GM23248 (cell line): ENCODE data around the gene S100PBP. TPM values are rescaled to one million over a fixed set of nuclear protein-coding genes. Genes with fewer than 3 reads are reported as not detected.
A peak's percentile ranks its signal among the peaks of the same experiment; 100 is the strongest.

Experiments
- DNase-seq: peaks from one replicate; pipeline ENCODE4 v3.0.0-alpha.2; 2015
- H2AFZ ChIP-seq: fragments of 200-600 bp; sonication (generic); 2 replicates; pipeline ENCODE4 v1.6.1; 2016; ENCODE audit warnings: antibody characterized with exemption
- H3F3A ChIP-seq: fragments of 200-600 bp; sonication (generic); 2 replicates; pipeline ENCODE4 v1.6.1; 2016; ENCODE audit warnings: mild to moderate bottlenecking, antibody characterized with exemption, mixed run types; ENCODE audit not compliant: insufficient read depth
- H3K27ac ChIP-seq: fragments of 200-600 bp; sonication (generic); 2 replicates; pipeline ENCODE4 v1.5.1; 2016; ENCODE audit warnings: mild to moderate bottlenecking
- H3K27me3 ChIP-seq: fragments of 200-600 bp; sonication (generic); replicated peaks from 2 replicates; pipeline ENCODE4 v1.6.1; 2016; ENCODE audit warnings: mild to moderate bottlenecking; ENCODE audit not compliant: insufficient read depth
- H3K36me3 ChIP-seq: fragments of 200-600 bp; sonication (generic); 2 replicates; pipeline ENCODE4 v1.6.1; 2016; ENCODE audit warnings: low read depth, mild to moderate bottlenecking
- H3K4me1 ChIP-seq: fragments of 200-600 bp; sonication (generic); 2 replicates; pipeline ENCODE4 v1.6.1; 2016; ENCODE audit warnings: mild to moderate bottlenecking; ENCODE audit not compliant: insufficient read depth
- H3K4me2 ChIP-seq: fragments of 200-600 bp; sonication (generic); one replicate; pipeline ENCODE4 v1.6.1; 2016; ENCODE audit warnings: mild to moderate bottlenecking; ENCODE audit not compliant: unreplicated experiment
- H3K4me3 ChIP-seq: fragments of 200-600 bp; sonication (generic); 2 replicates; pipeline ENCODE4 v1.5.1; 2016; ENCODE audit warnings: mild to moderate bottlenecking
- H3K79me2 ChIP-seq: fragments of 200-600 bp; sonication (generic); 2 replicates; pipeline ENCODE4 v1.6.1; 2016; ENCODE audit warnings: mild to moderate bottlenecking; ENCODE audit not compliant: insufficient read depth
- H3K9ac ChIP-seq: fragments of 200-600 bp; sonication (generic); 2 replicates; pipeline ENCODE4 v1.6.1; 2016; ENCODE audit warnings: mild to moderate bottlenecking
- H3K9me2 ChIP-seq: fragments of 200-600 bp; sonication (generic); 2 replicates; pipeline ENCODE4 v1.6.1; 2016; ENCODE audit warnings: mixed run types, mild to moderate bottlenecking, moderate library complexity; ENCODE audit not compliant: insufficient read depth
- H3K9me3 ChIP-seq: fragments of 200-600 bp; sonication (generic); one replicate; pipeline ENCODE4 v1.6.1; 2017; ENCODE audit warnings: low read depth
- H4K20me1 ChIP-seq: fragments of 200-600 bp; sonication (generic); 2 replicates; pipeline ENCODE4 v1.6.0; 2016; ENCODE audit not compliant: insufficient read depth
- EZH2 ChIP-seq: fragments of 200-600 bp; sonication (generic); IDR thresholded peaks from 2 replicates; pipeline ENCODE4 v1.6.1; 2018; ENCODE audit warnings: antibody characterized with exemption, mild to moderate bottlenecking; ENCODE audit not compliant: insufficient read depth, poor library complexity, severe bottlenecking
- EZH2phosphoT487 ChIP-seq: fragments of 200-600 bp; sonication (generic); IDR thresholded peaks from 2 replicates; pipeline ENCODE4 v1.6.1; 2018; ENCODE audit warnings: antibody characterized with exemption, moderate library complexity, mild to moderate bottlenecking, low read depth; ENCODE audit not compliant: insufficient read depth
- WGBS, 2 experiments: methylation state at CpG; one replicate each; pipeline ENCODE4 v1.1.6; 2015 to 2017; ENCODE audit warnings: low lambda C conversion rate in 2 of 2, low coverage in 1 of 2; ENCODE audit errors: missing lambda C conversion rate in 2 of 2; 5-methylcytosine and 5-hydroxymethylcytosine counted together
- in situ Hi-C: fragments of 300-500 bp; cut with MboI; formaldehyde crosslinking; loops from 2 replicates; pipeline ENCODE4 v1.15.0; 2020
- polyA plus RNA-seq: library from polyadenylated mRNA; unstranded; fragments of >200 nt; fragmentation: Nextera tagmentation; extraction: Ambion mirVana; gene quantifications from 2 replicates; pipeline ENCODE4 v1.2.1, GENCODE V29; 2016
- total RNA-seq: library from RNA; depleted of rRNA; stranded (reverse); fragments of >200 nt; shearing (Covaris generic); gene quantifications from 2 replicates; pipeline ENCODE4 v1.2.3, GENCODE V29; 2014

Gene S100PBP
- total and polyA plus RNA-seq, 2 experiments from 2014 or later, result 15.7 to 25.2 TPM

DNA sequence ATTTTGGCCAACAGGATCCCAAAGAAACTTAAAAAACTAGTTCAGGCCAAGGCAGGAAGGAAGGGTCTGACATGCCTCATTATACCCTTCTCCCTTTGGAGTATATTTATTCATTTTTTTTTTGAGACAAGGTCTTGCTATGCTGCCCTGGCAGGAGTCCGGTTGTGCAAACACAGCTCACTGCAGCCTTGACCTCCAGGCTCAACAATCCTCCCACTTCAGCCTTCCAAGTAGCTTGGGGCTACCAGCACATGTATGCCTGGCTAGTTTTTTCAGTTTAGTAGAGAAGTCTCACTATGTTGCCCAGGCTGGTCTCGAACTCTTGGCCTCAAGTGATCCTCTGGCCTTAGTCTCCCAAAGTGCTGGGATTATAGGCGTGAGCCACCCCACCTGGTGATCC is 5.5 kb upstream of the S100PBP start:
- H3F3A ChIP-seq, result peaks cover 13% of the 10 kb centered on the region; the same call in 1 of the 2 replicates
- TF ChIP-seq EZH2 (no peak), EZH2phosphoT487 (no peak)
- H3K9me2 ChIP-seq, result no peaks in the 10 kb centered on the region
- no peaks in the 10 kb centered on the region for H3K27me3 ChIP-seq
- H3K9me3 ChIP-seq, result no peaks in the 10 kb centered on the region
- DNase-seq, result no peak
- no peak overlapping the region for H3K4me2 ChIP-seq
- H3K79me2 ChIP-seq, result peaks cover 100% of the 10 kb centered on the region
- no peak overlapping the region for H3K27ac ChIP-seq
- no peak overlapping the region for H3K9ac ChIP-seq
- 94 to 95% methylated on average over 3 of the region's 3 CpGs for WGBS, 2 experiments
- in situ Hi-C loops, result no loop called here
- no peak overlapping the region for H3K4me3 ChIP-seq
- H2AFZ ChIP-seq, result no peak overlapping the region
- peaks cover 22% of the 10 kb centered on the region for H3K4me1 ChIP-seq
- peaks cover 9% of the 10 kb centered on the region; the same call in 1 of the 2 replicates for H4K20me1 ChIP-seq
- peaks cover 37% of the 10 kb centered on the region for H3K36me3 ChIP-seq

DNA sequence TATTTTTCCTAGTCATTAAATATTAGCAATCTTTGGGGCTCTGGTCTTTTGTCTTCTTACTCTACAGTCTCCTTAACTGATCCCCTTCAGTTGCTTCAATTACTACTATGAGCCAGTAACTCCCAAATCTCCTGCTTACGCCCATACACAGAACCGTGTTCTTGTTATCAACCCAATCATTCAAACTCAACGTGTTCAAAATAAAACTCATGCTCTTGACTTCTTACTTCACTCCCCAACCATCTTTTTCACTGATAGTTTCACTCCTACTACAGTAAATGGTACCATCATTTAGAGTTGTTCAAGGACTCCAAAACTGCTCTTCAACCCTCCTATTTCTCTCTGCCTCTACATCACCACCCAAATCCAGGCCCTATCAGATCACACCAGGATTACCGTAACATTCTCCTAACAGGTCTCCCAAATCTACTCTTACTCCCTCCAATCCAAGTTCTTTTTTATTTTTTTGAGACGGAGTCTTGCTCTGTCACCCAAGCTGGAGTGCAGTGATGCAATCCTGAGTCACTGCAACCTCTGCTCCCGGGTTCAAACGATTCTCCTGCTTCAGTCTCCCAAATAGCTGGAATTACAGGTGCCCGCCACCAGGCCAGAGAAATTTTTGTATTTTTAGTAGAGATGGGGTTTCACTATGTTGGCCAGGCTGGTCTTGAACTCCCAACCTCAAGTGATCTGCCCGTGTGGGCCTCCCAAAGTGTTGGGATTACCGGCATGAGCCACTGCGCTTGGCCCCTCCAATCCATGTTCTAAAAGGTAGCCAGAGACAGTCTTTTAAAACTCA is 3.3 kb upstream of the S100PBP start:
- DNase-seq, result peak; percentile 68
- Histone ChIP-seq H3K4me1 (peaks cover 28% of the 10 kb centered on the region), H3K4me2 (peak overlapping the region; percentile 100), H3K27me3 (no peaks in the 10 kb centered on the region), H3K27ac (peak overlapping the region; percentile 31), H3K9me2 (no peaks in the 10 kb centered on the region), H4K20me1 (peaks cover 4% of the 10 kb centered on the region; the same call in 1 of the 2 replicates), H3K9ac (no peak overlapping the region), H2AFZ (no peak overlapping the region), H3K9me3 (no peaks in the 10 kb centered on the region), H3K4me3 (peak overlapping the region; percentile 87), H3K79me2 (peaks cover 94% of the 10 kb centered on the region), H3K36me3 (peaks cover 15% of the 10 kb centered on the region), H3F3A (peaks cover 20% of the 10 kb centered on the region)
- TF ChIP-seq EZH2, result no peak
- TF ChIP-seq EZH2phosphoT487, result no peak
- in situ Hi-C loops, result no loop called here
- WGBS, 2 experiments, result 53 to 59% methylated on average over 11 of the region's 11 CpGs

DNA sequence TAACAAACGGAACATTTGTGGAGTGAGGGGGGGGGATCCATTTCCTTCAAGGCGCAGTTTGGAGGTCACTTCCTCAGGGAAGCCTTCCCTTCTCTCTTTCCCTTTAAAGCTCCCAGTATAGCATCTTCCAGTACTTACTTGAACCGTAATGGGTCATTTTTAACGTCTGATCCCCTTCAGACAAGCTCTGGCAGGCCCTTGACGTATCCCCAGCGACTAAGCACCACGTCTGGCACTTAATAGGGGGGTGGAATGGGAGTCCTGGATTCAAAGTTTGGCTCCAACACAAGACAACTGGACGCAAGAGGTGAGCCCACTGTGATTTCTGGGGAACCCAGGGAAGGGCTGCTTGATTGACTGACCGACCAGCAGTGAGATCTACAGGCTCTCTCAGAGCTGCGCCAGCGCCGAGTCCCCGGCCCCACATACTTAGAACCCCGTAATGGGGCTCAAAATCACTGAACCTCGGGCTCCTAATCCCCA is 736 bp upstream of the S100PBP start:
- Histone ChIP-seq H3K27ac (peak overlapping the region; percentile 94), H2AFZ (peak overlapping the region; percentile 54), H4K20me1 (no peaks in the 10 kb centered on the region; the same call in 1 of the 2 replicates), H3K9me2 (no peaks in the 10 kb centered on the region), H3K9me3 (no peaks in the 10 kb centered on the region), H3K4me3 (peak overlapping the region; percentile 87), H3K9ac (peak overlapping the region; percentile 97), H3K4me1 (peaks cover 28% of the 10 kb centered on the region), H3K4me2 (peak overlapping the region; percentile 100), H3K36me3 (no peaks in the 10 kb centered on the region; the same call in 1 of the 2 replicates), H3K79me2 (peaks cover 94% of the 10 kb centered on the region), H3F3A (peaks cover 20% of the 10 kb centered on the region), H3K27me3 (no peaks in the 10 kb centered on the region)
- in situ Hi-C loops, result no loop called here
- WGBS, 2 experiments, result 2% methylated on average over 15 of the region's 15 CpGs
- DNase-seq, result peak; percentile 66
- TF ChIP-seq EZH2phosphoT487, result no peak
- no peak for TF ChIP-seq EZH2

DNA sequence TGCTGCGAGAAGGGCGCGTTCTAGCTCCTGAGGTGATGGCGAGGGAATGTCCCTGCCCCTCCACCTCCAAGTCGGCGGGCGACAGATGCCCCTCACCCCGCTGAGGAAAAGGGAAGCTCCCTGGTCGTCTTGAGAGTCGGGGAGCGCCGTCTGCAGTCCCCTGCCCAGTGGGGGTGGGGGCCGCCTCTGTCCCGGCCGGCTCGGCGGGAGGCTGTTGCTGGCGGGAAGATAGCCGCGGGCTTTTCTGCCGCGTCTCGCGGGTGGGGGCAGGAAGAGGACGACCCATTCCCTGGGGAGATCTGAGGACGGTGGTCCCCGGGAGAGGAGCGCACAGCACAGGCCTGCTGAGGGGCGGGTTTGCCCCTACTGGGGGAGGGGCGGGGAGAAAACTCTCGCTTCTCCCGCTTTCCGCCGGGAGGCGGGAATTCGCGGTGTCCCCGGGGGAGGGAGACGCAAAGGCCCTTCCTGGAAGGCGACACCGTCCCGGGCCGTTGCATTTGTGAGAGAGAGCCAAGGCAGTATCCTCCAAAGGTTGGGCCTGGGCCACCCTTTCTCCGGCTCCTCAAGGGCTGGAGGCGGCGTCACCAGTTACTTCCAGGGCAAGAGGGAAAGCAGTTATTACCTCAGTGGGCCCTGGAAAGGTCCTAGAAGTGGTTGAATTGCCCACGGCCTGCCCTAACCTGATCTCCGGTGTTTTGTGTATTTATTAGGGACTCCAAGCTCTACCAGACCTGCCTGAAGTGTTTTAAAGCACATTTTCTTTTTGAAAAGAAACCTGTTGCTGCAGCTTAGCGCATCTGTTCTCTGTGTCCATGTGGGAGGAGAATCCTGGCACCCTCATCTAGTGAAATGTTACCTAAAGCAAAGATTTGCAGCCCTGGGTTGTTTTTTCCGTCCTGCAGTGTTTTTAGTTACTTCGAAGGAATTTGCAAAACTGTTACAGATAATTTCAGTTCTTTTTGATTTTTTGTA is 648 bp downstream of the S100PBP start:
- WGBS, 2 experiments, result 1% methylated on average over 21 to 49 of the region's 51 CpGs

More for the DNA sequence above, 648 bp downstream of the S100PBP start:
- peak; percentile 79 for DNase-seq
- Histone ChIP-seq H2AFZ (peak overlapping the region; percentile 86), H4K20me1 (no peaks in the 10 kb centered on the region; the same call in 1 of the 2 replicates), H3K4me2 (peak overlapping the region; percentile 90), H3K4me1 (peaks cover 28% of the 10 kb centered on the region), H3K27me3 (no peaks in the 10 kb centered on the region), H3K9ac (peak overlapping the region; percentile 97), H3K36me3 (no peaks in the 10 kb centered on the region; the same call in 1 of the 2 replicates), H3K9me3 (no peaks in the 10 kb centered on the region), H3K9me2 (no peaks in the 10 kb centered on the region), H3K27ac (peak overlapping the region; percentile 73), H3K79me2 (peaks cover 93% of the 10 kb centered on the region), H3K4me3 (peak overlapping the region; percentile 87), H3F3A (peaks cover 20% of the 10 kb centered on the region)
- in situ Hi-C loops, result no loop called here
- no peak for TF ChIP-seq EZH2
- no peak for TF ChIP-seq EZH2phosphoT487
